Caki2 (cell line): ENCODE results near the gene SYCP2L. TPM values are rescaled to one million over a fixed set of nuclear protein-coding genes. Genes with fewer than 3 reads are reported as not detected.

Experiments
- DNase-seq: peaks from one replicate; pipeline ENCODE4 v3.0.0-alpha.2; 2015; ENCODE audit warnings: low read depth
- in situ Hi-C: cut with HindIII; loops from 2 replicates; pipeline ENCODE4 v1.10.0; 2016; ENCODE audit warnings: low sequenced_read_pairs, low pct_unique_long_range_greater_than_20kb, mixed read lengths
- total RNA-seq: library from RNA; depleted of rRNA; stranded (reverse); fragments of >200 nt; shearing (Covaris generic); gene quantifications from 2 replicates; pipeline ENCODE4 v1.2.3, GENCODE V29; 2014; ENCODE audit warnings: low replicate concordance; rRNA removed

Gene SYCP2L
- total RNA-seq, 1 experiment from 2014 or later = 0.37 TPM

- no peak for DNase-seq
- in situ Hi-C loops = no loop called here
Observed at GRCh38 chr6:11017090-11017489, 130.2 kb downstream of the SYCP2L start.

- no peak for DNase-seq
- in situ Hi-C loops = no loop called here
Observed at GRCh38 chr6:11018225-11018624, 131.4 kb downstream of the SYCP2L start.

GRCh38 chr6:11021003-11021402, 134.2 kb downstream of the SYCP2L start:
- DNase-seq = no peak
- in situ Hi-C loops = no loop called here

GRCh38 chr6:11021714-11022113, 134.9 kb downstream of the SYCP2L start:
- DNase-seq = no peak
- in situ Hi-C loops = no loop called here

- in situ Hi-C loops = no loop called here
- no peak for DNase-seq
Observed at GRCh38 chr6:11023032-11023431, 136.2 kb downstream of the SYCP2L start.

Other genes starting within 250 kb of the SYCP2L start
- 1.7 TPM in 1 of 2 replicates, not detected in the other for gene C6orf52, start 192.4 kb upstream of the SYCP2L start, total RNA-seq
- gene PAK1IP1, start 192.1 kb upstream of the SYCP2L start, total RNA-seq = 25.7 and 45.0 TPM in 2 replicates
- 225 and 237 TPM in 2 replicates for gene TMEM14C, start 164.0 kb upstream of the SYCP2L start, total RNA-seq
- 323 and 336 TPM in 2 replicates for gene TMEM14B, start 139.2 kb upstream of the SYCP2L start, total RNA-seq
- not detected in 2 replicates for gene MAK, start 48.5 kb upstream of the SYCP2L start, total RNA-seq
- not detected in 2 replicates for gene GCM2, start 5.0 kb upstream of the SYCP2L start, total RNA-seq
- 13.6 and 14.6 TPM in 2 replicates for gene ELOVL2, start 157.3 kb downstream of the SYCP2L start, total RNA-seq
- gene SMIM13, start 206.8 kb downstream of the SYCP2L start, total RNA-seq = 17.2 and 18.4 TPM in 2 replicates
- not detected in 2 replicates for gene ERVFRD-1, start 224.7 kb downstream of the SYCP2L start, total RNA-seq